ENCODE measurements around the gene HCN1. TPM values are rescaled to one million over a fixed set of nuclear protein-coding genes. Genes with fewer than 3 reads are reported as not detected.

The HCN1 gene
- total RNA-seq (2014; rRNA removed; shearing (Covaris generic)), result not detected in 2 replicates

GRCh38 chr5:45696206-45696836 lies at the start of gene HCN1:
Gene HCN1 (minus strand): TSS chr5:45696380.
- no peak for DNase-seq (ENCODE audit: low spot score)

- no peak for DNase-seq (ENCODE audit: low spot score)
Observed at GRCh38 chr5:45741110-45741509, 44.9 kb upstream of the HCN1 start.

GRCh38 chr5:45737153-45737552 lies 41.0 kb upstream of the HCN1 start:
- DNase-seq (ENCODE audit: low spot score), result no peak

- DNase-seq (ENCODE audit: low spot score), result no peak
Observed at GRCh38 chr5:45725537-45725936, 29.4 kb upstream of the HCN1 start.

GRCh38 chr5:45697201-45697600 lies 1.0 kb upstream of the HCN1 start:
- no peak for DNase-seq (ENCODE audit: low spot score)

GRCh38 chr5:45695804-45696156 lies 400 bp downstream of the HCN1 start:
- DNase-seq (ENCODE audit: low spot score), result no peak

- DNase-seq (ENCODE audit: low spot score), result no peak
Observed at GRCh38 chr5:45694971-45695803, 993 bp downstream of the HCN1 start.

- DNase-seq (ENCODE audit: low spot score), result no peak
Observed at GRCh38 chr5:45694255-45694814, 1.8 kb downstream of the HCN1 start.

GRCh38 chr5:45692481-45692880 lies 3.7 kb downstream of the HCN1 start:
- no peak for DNase-seq (ENCODE audit: low spot score)

- no peak for DNase-seq (ENCODE audit: low spot score)
Observed at GRCh38 chr5:45691656-45692055, 4.5 kb downstream of the HCN1 start.

- no peak for DNase-seq (ENCODE audit: low spot score)
Observed at GRCh38 chr5:45687701-45688100, 8.5 kb downstream of the HCN1 start.

GRCh38 chr5:45686620-45687019 lies 9.6 kb downstream of the HCN1 start:
- no peak for DNase-seq (ENCODE audit: low spot score)

GRCh38 chr5:45684118-45684517 lies 12.1 kb downstream of the HCN1 start:
- DNase-seq (ENCODE audit: low spot score), result no peak

GRCh38 chr5:45680950-45681349 lies 15.2 kb downstream of the HCN1 start:
- DNase-seq (ENCODE audit: low spot score), result no peak

- no peak for DNase-seq (ENCODE audit: low spot score)
Observed at GRCh38 chr5:45677524-45677923, 18.7 kb downstream of the HCN1 start.

- no peak for DNase-seq (ENCODE audit: low spot score)
Observed at GRCh38 chr5:45672271-45672670, 23.9 kb downstream of the HCN1 start.

- no peak for DNase-seq (ENCODE audit: low spot score)
Observed at GRCh38 chr5:45648744-45649143, 47.4 kb downstream of the HCN1 start.

GRCh38 chr5:45643056-45643455 lies 53.1 kb downstream of the HCN1 start:
- DNase-seq (ENCODE audit: low spot score), result no peak

- DNase-seq (ENCODE audit: low spot score), result no peak
Observed at GRCh38 chr5:45642370-45642769, 53.8 kb downstream of the HCN1 start.

GRCh38 chr5:45639040-45639439 lies 57.1 kb downstream of the HCN1 start:
- DNase-seq (ENCODE audit: low spot score), result no peak

GRCh38 chr5:45627076-45627656 lies 69.0 kb downstream of the HCN1 start:
- no peak for DNase-seq (ENCODE audit: low spot score)

GRCh38 chr5:45623832-45624231 lies 72.3 kb downstream of the HCN1 start:
- DNase-seq (ENCODE audit: low spot score), result no peak

GRCh38 chr5:45622365-45622764 lies 73.8 kb downstream of the HCN1 start:
- DNase-seq (ENCODE audit: low spot score), result no peak
